Measurements from ENCODE around the gene LRRC8E. TPM values are rescaled to one million over a fixed set of nuclear protein-coding genes. Genes with fewer than 3 reads are reported as not detected.

LRRC8E gene
- total RNA-seq, 4 donors from 2014 or later: 0.15 to 2.1 TPM; not detected in 2

DNA sequence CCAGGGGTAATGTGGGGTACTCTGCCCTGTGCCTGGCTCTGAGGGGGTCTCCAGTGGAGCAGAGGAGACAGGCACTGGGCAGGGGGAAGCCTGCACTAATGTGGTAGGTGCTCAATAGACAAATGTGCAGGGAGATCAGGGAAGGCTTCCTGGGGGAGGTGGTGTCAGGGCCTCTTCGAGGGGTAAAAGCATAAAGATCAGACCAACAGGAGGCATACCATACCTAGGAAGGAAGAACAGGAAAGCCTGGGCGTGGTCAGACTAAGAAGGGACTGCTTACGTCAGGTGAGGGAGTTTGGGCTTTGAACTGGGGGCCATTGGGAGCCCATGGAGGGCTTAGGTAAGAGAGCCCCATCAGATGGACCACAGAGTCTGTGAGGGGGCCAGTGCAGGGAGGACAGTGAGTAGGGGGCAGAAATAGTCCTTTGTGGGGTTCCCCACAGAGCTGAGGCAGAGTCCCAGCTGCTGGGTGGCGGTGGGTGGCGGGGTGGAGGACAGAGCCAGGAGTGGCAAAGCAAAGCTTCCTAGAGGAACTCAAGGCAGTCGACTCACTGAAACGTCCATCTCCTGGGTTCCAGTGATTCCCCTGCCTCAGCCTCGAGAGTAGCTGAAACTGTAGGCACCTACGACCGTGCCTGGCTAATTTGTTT lies 22.9 kb upstream of the LRRC8E start:
- Histone ChIP-seq H3K27me3 (no peaks in the 10 kb centered on the region), H3K4me3 (no peak overlapping the region), H3K4me1 (peaks cover 0 to 17% of the 10 kb centered on the region in 2 donors), H3K9me3 (no peaks in the 10 kb centered on the region), H3K27ac (no peak overlapping the region), H3K36me3 (no peaks in the 10 kb centered on the region)
- intact Hi-C loops (cut with DNase I; ENCODE audit: low total_unique reads): no loop called here
- no peak for DNase-seq
- TF ChIP-seq, protein P1, sequence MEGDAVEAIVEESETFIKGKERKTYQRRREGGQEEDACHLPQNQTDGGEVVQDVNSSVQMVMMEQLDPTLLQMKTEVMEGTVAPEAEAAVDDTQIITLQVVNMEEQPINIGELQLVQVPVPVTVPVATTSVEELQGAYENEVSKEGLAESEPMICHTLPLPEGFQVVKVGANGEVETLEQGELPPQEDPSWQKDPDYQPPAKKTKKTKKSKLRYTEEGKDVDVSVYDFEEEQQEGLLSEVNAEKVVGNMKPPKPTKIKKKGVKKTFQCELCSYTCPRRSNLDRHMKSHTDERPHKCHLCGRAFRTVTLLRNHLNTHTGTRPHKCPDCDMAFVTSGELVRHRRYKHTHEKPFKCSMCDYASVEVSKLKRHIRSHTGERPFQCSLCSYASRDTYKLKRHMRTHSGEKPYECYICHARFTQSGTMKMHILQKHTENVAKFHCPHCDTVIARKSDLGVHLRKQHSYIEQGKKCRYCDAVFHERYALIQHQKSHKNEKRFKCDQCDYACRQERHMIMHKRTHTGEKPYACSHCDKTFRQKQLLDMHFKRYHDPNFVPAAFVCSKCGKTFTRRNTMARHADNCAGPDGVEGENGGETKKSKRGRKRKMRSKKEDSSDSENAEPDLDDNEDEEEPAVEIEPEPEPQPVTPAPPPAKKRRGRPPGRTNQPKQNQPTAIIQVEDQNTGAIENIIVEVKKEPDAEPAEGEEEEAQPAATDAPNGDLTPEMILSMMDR (IDR thresholded peaks at IDR 0.05): no peak
- no peak for TF ChIP-seq POLR2A (IDR thresholded peaks at IDR 0.05)

DNA sequence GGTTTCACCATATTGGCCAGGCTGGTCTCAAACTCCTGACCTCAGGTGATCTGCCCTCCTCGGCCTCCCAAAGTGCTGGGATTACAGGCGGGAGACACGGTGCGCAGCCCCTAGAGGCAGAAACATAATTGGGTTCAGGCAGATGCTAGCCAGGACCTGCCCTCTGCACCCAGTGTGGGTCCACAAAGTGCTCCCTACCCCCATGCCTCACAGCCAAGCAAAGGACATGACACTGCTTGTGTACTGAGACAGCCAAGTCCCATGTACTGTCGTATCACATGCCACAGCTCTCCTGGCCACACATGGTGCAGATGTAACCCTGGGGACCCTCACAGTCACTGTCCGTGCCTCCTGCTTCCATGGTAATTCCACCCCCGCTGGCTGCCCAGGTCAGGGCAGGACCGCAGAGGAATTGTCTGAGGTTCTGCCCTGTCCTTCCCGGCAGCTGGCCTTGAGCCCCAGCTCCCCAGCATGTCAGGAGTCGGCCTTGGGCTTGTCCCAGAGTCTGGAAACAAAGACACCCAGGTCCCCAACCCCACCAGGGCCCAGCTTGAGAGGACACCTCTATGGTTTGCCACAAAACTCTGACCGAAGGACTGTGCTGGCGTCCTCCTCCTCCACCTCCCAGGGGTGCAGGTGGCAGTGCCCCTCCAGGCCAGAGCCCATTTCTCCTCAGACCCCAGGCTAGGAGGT lies 21.8 kb upstream of the LRRC8E start:
- no peak for DNase-seq

DNA sequence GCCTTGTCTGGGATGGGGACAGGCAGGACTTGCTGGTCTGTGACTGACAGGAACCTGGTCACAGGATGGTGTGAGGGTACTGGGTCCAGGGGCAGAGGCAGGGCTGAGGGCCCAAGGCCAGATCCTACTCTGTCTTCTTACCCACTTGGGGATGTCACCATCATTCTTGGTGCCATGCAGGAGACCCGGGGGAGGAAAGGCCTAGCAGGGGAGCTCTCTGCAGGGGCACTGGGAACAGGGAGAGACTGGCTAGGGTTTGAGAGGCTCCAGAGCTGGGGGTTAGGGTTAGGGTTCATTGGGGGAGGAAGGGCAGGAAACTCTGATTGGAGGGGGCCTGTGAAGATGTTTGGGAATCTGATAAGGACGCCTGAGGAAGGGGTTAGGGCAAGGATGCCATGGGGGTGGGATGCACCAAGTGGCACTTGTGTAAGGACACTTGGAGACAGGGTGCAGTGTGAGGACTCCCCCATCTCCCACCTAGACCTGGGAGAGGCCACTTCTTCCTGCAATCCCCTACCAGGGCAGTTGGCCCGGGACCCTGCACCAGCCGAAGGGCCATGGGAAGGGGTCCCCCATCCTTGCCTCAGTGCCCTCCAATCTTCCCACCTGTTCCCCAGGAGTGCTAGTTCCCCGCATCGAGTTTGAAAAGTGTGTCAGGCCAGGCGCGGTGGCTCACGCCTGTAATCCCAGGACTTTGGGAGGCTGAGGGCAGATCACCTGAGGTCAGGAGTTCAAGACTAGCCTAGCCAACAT lies 21.0 kb upstream of the LRRC8E start:
- intact Hi-C loops (cut with DNase I; ENCODE audit: low total_unique reads): no loop called here
- H3K27me3 ChIP-seq: peaks cover 0 to under 1% of the 10 kb centered on the region in 2 donors
- H3K4me3 ChIP-seq: no peak overlapping the region
- no peaks in the 10 kb centered on the region for H3K9me3 ChIP-seq
- H3K27ac ChIP-seq: no peak overlapping the region
- H3K4me1 ChIP-seq: peaks cover 0 to 17% of the 10 kb centered on the region in 2 donors
- TF ChIP-seq, protein P1 (IDR thresholded peaks at IDR 0.05): no peak
- no peak for TF ChIP-seq POLR2A (IDR thresholded peaks at IDR 0.05)
- no peak for DNase-seq
- H3K36me3 ChIP-seq: no peaks in the 10 kb centered on the region

More for the DNA sequence above, 21.8 kb upstream of the LRRC8E start:
- Histone ChIP-seq H3K27ac (no peak overlapping the region), H3K4me3 (no peak overlapping the region), H3K27me3 (no peaks in the 10 kb centered on the region), H3K36me3 (no peaks in the 10 kb centered on the region), H3K4me1 (peaks cover 0 to 17% of the 10 kb centered on the region in 2 donors), H3K9me3 (no peaks in the 10 kb centered on the region)
- no peak for TF ChIP-seq POLR2A (IDR thresholded peaks at IDR 0.05)
- TF ChIP-seq, protein P1 (IDR thresholded peaks at IDR 0.05): no peak
- intact Hi-C loops (cut with DNase I; ENCODE audit: low total_unique reads): no loop called here

DNA sequence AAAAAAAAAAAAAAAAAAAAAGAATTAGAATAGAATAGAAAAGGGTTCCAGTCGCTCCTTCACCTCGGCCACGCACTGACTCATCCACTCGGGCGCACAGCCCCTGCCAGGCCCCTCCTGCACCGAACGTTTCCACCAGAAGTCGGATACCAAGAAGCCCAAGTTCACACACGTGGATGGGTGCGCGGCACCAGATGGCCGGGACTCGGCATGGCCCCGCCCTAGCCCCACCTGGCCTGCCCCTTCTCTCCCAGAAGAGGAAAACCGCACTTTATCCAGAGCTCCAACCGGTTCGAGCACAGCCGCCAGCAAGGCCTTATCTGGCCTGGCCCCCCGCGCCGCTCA lies 20.0 kb upstream of the LRRC8E start:
- Histone ChIP-seq H3K27me3 (peaks cover 2 to 10% of the 10 kb centered on the region in 2 donors), H3K36me3 (no peaks in the 10 kb centered on the region), H3K27ac (no peak overlapping the region), H3K9me3 (no peaks in the 10 kb centered on the region), H3K4me1 (peaks cover 0 to 17% of the 10 kb centered on the region in 2 donors), H3K4me3 (peak overlapping the region in 1 of 2 donors; percentile 44)
- intact Hi-C loops (cut with DNase I; ENCODE audit: low total_unique reads): no loop called here
- no peak for TF ChIP-seq POLR2A (IDR thresholded peaks at IDR 0.05)
- TF ChIP-seq, protein P1 (IDR thresholded peaks at IDR 0.05): no peak
- DNase-seq: no peak

Measured in uterus (tissue), 4 donors.